K562 (cell line): ENCODE data around the gene CRNN. TPM values are rescaled to one million over a fixed set of nuclear protein-coding genes. Genes with fewer than 3 reads are reported as not detected.

ENCODE experiments used
- ATAC-seq: fragments of 200-7000 bp; cut with Tn5 transposase; 3 replicates; pipeline ENCODE4 v1.9.1; 2020; ENCODE audit warnings: moderate library complexity
- BruUV-seq: library from RNA; stranded (reverse); fragments of 400-500 nt; replicated peaks from 2 replicates; lab custom pipeline; 2021; lab: Mats Ljungman, UMichigan
- CTCF ChIA-PET: fragments of 300-600 bp; formaldehyde crosslinking; extraction: SDS; loops from one replicate; lab custom pipeline; 2021; ENCODE audit warnings: low intra/inter-chr PET ratio; lab: Yijun Ruan, JAX
- POLR2A ChIA-PET: fragments of 300-600, 350-650 bp; sonication (Branson Sonifier 250); formaldehyde crosslinking; extraction: SDS; loops from one replicate; lab custom pipeline; 2021; ENCODE audit warnings: antibody characterized with exemption, inconsistent platforms; lab: Yijun Ruan, JAX
- DNase-seq, 4 experiments: peaks; one replicate each; pipeline versions ENCODE4 v3.0.0 to v3.0.0-alpha.2; 2011 to 2018; ENCODE audit warnings: low spot score in 3 of 4, mixed read lengths in 3 of 4; ENCODE audit errors: extremely low read depth in 1 of 4
- FAIRE-seq: peaks from 2 replicates; lab custom pipeline; 2011; peaks lifted over from hg19 to GRCh38; lab: Jason Lieb, UNC
- H2AFZ ChIP-seq: 2 replicates; pipeline ENCODE4 v1.6.0; 2011; ENCODE audit warnings: low read depth, low read length, control low read depth, inconsistent platforms
- H3K27ac ChIP-seq: fragments of 200-600 bp; 3 replicates; pipeline ENCODE4 v1.8.0; 2011; ENCODE audit warnings: low read depth, mild to moderate bottlenecking, control low read depth, inconsistent platforms, low read length, moderate library complexity, mixed read lengths; ENCODE audit errors: extremely low read depth
- H3K27me3 ChIP-seq, 2 experiments: fragments of 300-600 bp in 1 of 2; 2 replicates in 1 of 2; 3 replicates in 1 of 2; pipeline versions ENCODE4 v1.6.0 to v1.8.0; 2011; ENCODE audit warnings: inconsistent platforms in 2 of 2, low read length in 2 of 2, mild to moderate bottlenecking in 1 of 2, mixed read lengths in 1 of 2, moderate library complexity in 1 of 2; ENCODE audit not compliant: control insufficient read depth in 2 of 2, insufficient read depth in 2 of 2
- H3K36me3 ChIP-seq: fragments of 300-600 bp; 3 replicates; pipeline ENCODE4 v1.8.0; 2011; ENCODE audit warnings: mild to moderate bottlenecking, low read length, inconsistent platforms; ENCODE audit not compliant: control insufficient read depth, insufficient read depth
- H3K4me1 ChIP-seq, 2 experiments: fragments of 200-600 bp in 1 of 2; replicated peaks in 1 of 2; 2 replicates in 1 of 2; 3 replicates in 1 of 2; pipeline versions ENCODE4 v1.5.1 to v1.8.0; 2011; ENCODE audit warnings: inconsistent platforms in 2 of 2, low read length in 2 of 2, mild to moderate bottlenecking in 1 of 2, mixed read lengths in 1 of 2, moderate library complexity in 1 of 2; ENCODE audit not compliant: control insufficient read depth in 2 of 2, insufficient read depth in 2 of 2
- H3K4me2 ChIP-seq: 2 replicates; pipeline ENCODE4 v1.6.1; 2011; ENCODE audit warnings: low read length, control low read depth, inconsistent platforms, mixed read lengths; ENCODE audit not compliant: insufficient read depth
- H3K4me3 ChIP-seq: fragments of 200-600 bp; sonication (generic), shearing (Covaris generic); 2 replicates; pipeline ENCODE4 v1.5.1; 2016; ENCODE audit warnings: control low read depth, inconsistent platforms
- H3K79me2 ChIP-seq: fragments of 200-600 bp; 3 replicates; pipeline ENCODE4 v1.8.0; 2011; ENCODE audit warnings: low read length, inconsistent platforms; ENCODE audit not compliant: control insufficient read depth, insufficient read depth
- H3K9ac ChIP-seq, 2 experiments: 2 replicates each; pipeline versions ENCODE4 v1.6.0 to v1.6.1; 2011; ENCODE audit warnings: low read depth in 2 of 2, low read length in 2 of 2, control low read depth in 1 of 2, inconsistent platforms in 1 of 2, mild to moderate bottlenecking in 1 of 2, mixed read lengths in 1 of 2; ENCODE audit not compliant: insufficient read depth in 1 of 2
- H3K9me1 ChIP-seq: one replicate; pipeline ENCODE4 v1.6.0; 2011; ENCODE audit warnings: inconsistent platforms, mild to moderate bottlenecking, low read length, moderate library complexity; ENCODE audit not compliant: control insufficient read depth, insufficient read depth
- H3K9me3 ChIP-seq: replicated peaks from 2 replicates; pipeline ENCODE4 v1.5.1; 2011; ENCODE audit warnings: low read depth, low read length, inconsistent platforms; ENCODE audit not compliant: control insufficient read depth, insufficient read depth
- H4K20me1 ChIP-seq: replicated peaks from 2 replicates; pipeline ENCODE4 v1.6.1; 2011; ENCODE audit warnings: low read length, inconsistent platforms, mixed read lengths; ENCODE audit not compliant: control insufficient read depth, insufficient read depth
- CXXC5 ChIP-seq: fragments of 250-450 bp; sonication (Bioruptor Pico); IDR thresholded peaks from 2 replicates; pipeline ENCODE4 v1.8.0; 2022; ENCODE audit warnings: inconsistent platforms, mild to moderate bottlenecking, moderate library complexity
- L3MBTL2 ChIP-seq: fragments of 450-650 bp; IDR thresholded peaks from 2 replicates; pipeline ENCODE4 v1.6.1; 2016; ENCODE audit warnings: mild to moderate bottlenecking, moderate library complexity
- NFIX ChIP-seq: fragments of 250-450 bp; sonication (Bioruptor Pico); IDR thresholded peaks from 2 replicates; pipeline ENCODE4 v1.4.0; 2020; ENCODE audit warnings: low read depth, mild to moderate bottlenecking, moderate library complexity
- NFRKB ChIP-seq: fragments of 450-650 bp; IDR thresholded peaks from 2 replicates; pipeline ENCODE4 v1.6.1; 2016; ENCODE audit warnings: low read depth
- WGBS: fragments of 100-300 bp; shearing (Covaris generic); methylation state at CpG from one replicate; pipeline ENCODE4 v1.1.6; 2016; ENCODE audit warnings: low coverage, mixed read lengths; ENCODE audit not compliant: insufficient coverage; ENCODE audit errors: missing lambda C conversion rate; 5-methylcytosine and 5-hydroxymethylcytosine counted together
- in situ Hi-C: fragments of 300-500 bp; cut with MboI; formaldehyde crosslinking; loops from 4 replicates; pipeline ENCODE4 v1.15.0; 2018; ENCODE audit warnings: inconsistent platforms, mixed read lengths
- intact Hi-C: fragments of 100-400 bp; cut with micrococcal nuclease; formaldehyde crosslinking; loops from 2 replicates; pipeline ENCODE4 v1.14.2; 2022
- polyA plus RNA-seq, 8 experiments: library from polyadenylated mRNA; depleted of rRNA in 4 of 8; stranded (reverse) in 5 of 8; unstranded in 3 of 8; fragments of >200 nt; fragmentation: Nextera tagmentation in 2 of 8; fragmentation: Illumina TruSeq in 1 of 8; extraction: Ambion mirVana in 2 of 8; extraction: Trizol in 1 of 8; gene quantifications; 2 replicates each; pipeline versions ENCODE4 v1.2.1 to v1.2.3, GENCODE V29; 2011 to 2014; ENCODE audit warnings: inconsistent platforms in 1 of 8, missing spikeins in 1 of 8
- total RNA-seq, 7 experiments: library from RNA; depleted of rRNA in 6 of 7; stranded (reverse); fragments of >200 nt in 6 of 7; fragmentation: Illumina TruSeq in 2 of 7; extraction: Trizol in 2 of 7; gene quantifications; 2 replicates each; pipeline versions ENCODE4 v1.2.1 to v1.2.3, GENCODE V29; 2011 to 2021; ENCODE audit warnings: low replicate concordance in 1 of 7
- TF ChIP-seq, protein P1 (sequence below): fragments of 450-650 bp; IDR thresholded peaks from 2 replicates; pipeline ENCODE4 v1.6.1; 2018; ENCODE audit not compliant: partially characterized antibody
- TF ChIP-seq, protein P2 (sequence below): fragments of 450-650 bp; IDR thresholded peaks from 2 replicates; pipeline ENCODE4 v1.6.1; 2017; ENCODE audit warnings: mild to moderate bottlenecking, moderate library complexity

CRNN gene
- total and polyA plus RNA-seq, 9 of the 15 experiments (the other 6 are each of a cell fraction or from before 2014, with no cell fraction given), result not detected

- Histone ChIP-seq H3K36me3 (no peaks in the 10 kb centered on the region), H3K9me1 (no peaks in the 10 kb centered on the region), H2AFZ (no peak overlapping the region), H3K27me3 (no peaks in the 10 kb centered on the region), H4K20me1 (no peaks in the 10 kb centered on the region), H3K4me3 (no peak overlapping the region), H3K4me2 (no peak overlapping the region), H3K27ac (no peak overlapping the region)
- 0% methylated on average over 1 of the region's 1 CpG for WGBS
- intact Hi-C loops, result no loop called here
- ChIA-PET POLR2A (no interaction called here), CTCF (no interaction called here)
- no TSS peak for BruUV-seq
- FAIRE-seq (no peak), DNase-seq (no peak)
- TF ChIP-seq, protein P1, sequence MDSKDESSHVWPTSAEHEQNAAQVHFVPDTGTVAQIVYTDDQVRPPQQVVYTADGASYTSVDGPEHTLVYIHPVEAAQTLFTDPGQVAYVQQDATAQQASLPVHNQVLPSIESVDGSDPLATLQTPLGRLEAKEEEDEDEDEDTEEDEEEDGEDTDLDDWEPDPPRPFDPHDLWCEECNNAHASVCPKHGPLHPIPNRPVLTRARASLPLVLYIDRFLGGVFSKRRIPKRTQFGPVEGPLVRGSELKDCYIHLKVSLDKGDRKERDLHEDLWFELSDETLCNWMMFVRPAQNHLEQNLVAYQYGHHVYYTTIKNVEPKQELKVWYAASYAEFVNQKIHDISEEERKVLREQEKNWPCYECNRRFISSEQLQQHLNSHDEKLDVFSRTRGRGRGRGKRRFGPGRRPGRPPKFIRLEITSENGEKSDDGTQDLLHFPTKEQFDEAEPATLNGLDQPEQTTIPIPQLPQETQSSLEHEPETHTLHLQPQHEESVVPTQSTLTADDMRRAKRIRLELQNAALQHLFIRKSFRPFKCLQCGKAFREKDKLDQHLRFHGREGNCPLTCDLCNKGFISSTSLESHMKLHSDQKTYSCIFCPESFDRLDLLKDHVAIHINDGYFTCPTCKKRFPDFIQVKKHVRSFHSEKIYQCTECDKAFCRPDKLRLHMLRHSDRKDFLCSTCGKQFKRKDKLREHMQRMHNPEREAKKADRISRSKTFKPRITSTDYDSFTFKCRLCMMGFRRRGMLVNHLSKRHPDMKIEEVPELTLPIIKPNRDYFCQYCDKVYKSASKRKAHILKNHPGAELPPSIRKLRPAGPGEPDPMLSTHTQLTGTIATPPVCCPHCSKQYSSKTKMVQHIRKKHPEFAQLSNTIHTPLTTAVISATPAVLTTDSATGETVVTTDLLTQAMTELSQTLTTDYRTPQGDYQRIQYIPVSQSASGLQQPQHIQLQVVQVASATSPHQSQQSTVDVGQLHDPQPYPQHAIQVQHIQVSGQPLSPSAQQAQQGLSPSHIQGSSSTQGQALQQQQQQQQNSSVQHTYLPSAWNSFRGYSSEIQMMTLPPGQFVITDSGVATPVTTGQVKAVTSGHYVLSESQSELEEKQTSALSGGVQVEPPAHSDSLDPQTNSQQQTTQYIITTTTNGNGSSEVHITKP, result no peak
- TF ChIP-seq NFRKB, result no peak
- TF ChIP-seq L3MBTL2, result no peak
- no peak for TF ChIP-seq CXXC5
- TF ChIP-seq, protein P2, sequence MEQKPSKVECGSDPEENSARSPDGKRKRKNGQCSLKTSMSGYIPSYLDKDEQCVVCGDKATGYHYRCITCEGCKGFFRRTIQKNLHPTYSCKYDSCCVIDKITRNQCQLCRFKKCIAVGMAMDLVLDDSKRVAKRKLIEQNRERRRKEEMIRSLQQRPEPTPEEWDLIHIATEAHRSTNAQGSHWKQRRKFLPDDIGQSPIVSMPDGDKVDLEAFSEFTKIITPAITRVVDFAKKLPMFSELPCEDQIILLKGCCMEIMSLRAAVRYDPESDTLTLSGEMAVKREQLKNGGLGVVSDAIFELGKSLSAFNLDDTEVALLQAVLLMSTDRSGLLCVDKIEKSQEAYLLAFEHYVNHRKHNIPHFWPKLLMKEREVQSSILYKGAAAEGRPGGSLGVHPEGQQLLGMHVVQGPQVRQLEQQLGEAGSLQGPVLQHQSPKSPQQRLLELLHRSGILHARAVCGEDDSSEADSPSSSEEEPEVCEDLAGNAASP, result no peak
- no peak for TF ChIP-seq NFIX (CRISPR knock-in tag)
- TF ChIP-seq, all 486 proteins: peak for 0
- H3K79me2 ChIP-seq, result no peaks in the 10 kb centered on the region
- no peaks in the 10 kb centered on the region for H3K4me1 ChIP-seq
- in situ Hi-C loops, result no loop called here
- no peak for ATAC-seq
- no peak overlapping the region for H3K9ac ChIP-seq
- no peaks in the 10 kb centered on the region for H3K9me3 ChIP-seq
Observed at GRCh38 chr1:152394151-152394550, 19.9 kb downstream of the CRNN start.
